Right hindlimb (tissue), 1 donor: Measurements from ENCODE around the gene ITPR2.
"Not testable (repeated sequence)": the region's sequence is repeated elsewhere in the genome, so short reads cannot be mapped to it uniquely, and the experiment has no call there.

ENCODE experiments used
- DNase-seq: peaks from one replicate; pipeline ENCODE4 v3.0.0-alpha.2; 2018

Gene ITPR2

GRCh38 chr12:26430596-26430995, 402.4 kb downstream of the ITPR2 start:
- not testable (repeated sequence) for DNase-seq

- DNase-seq = no peak
Observed at GRCh38 chr12:26429070-26429691, 403.8 kb downstream of the ITPR2 start.

GRCh38 chr12:26428420-26428819, 404.6 kb downstream of the ITPR2 start:
- DNase-seq = no peak

GRCh38 chr12:26426652-26427051, 406.3 kb downstream of the ITPR2 start:
- DNase-seq = no peak

GRCh38 chr12:26425587-26426260, 407.3 kb downstream of the ITPR2 start:
- DNase-seq = no peak

- DNase-seq = no peak
Observed at GRCh38 chr12:26422839-26423398, 410.1 kb downstream of the ITPR2 start.

- DNase-seq = no peak
Observed at GRCh38 chr12:26416550-26416949, 416.4 kb downstream of the ITPR2 start.

GRCh38 chr12:26410689-26411088, 422.3 kb downstream of the ITPR2 start:
- DNase-seq = no peak

GRCh38 chr12:26406813-26407212, 426.2 kb downstream of the ITPR2 start:
- DNase-seq = no peak

GRCh38 chr12:26406391-26406790, 426.6 kb downstream of the ITPR2 start:
- no peak for DNase-seq

- DNase-seq = no peak
Observed at GRCh38 chr12:26403601-26404000, 429.4 kb downstream of the ITPR2 start.

GRCh38 chr12:26402648-26403047, 430.3 kb downstream of the ITPR2 start:
- no peak for DNase-seq

GRCh38 chr12:26401874-26402273, 431.1 kb downstream of the ITPR2 start:
- no peak for DNase-seq

- no peak for DNase-seq
Observed at GRCh38 chr12:26400627-26401026, 432.4 kb downstream of the ITPR2 start.

- no peak for DNase-seq
Observed at GRCh38 chr12:26399381-26399780, 433.6 kb downstream of the ITPR2 start.

- DNase-seq = no peak
Observed at GRCh38 chr12:26396402-26396801, 436.6 kb downstream of the ITPR2 start.

GRCh38 chr12:26389343-26389742, 443.7 kb downstream of the ITPR2 start:
- no peak for DNase-seq

- DNase-seq = no peak
Observed at GRCh38 chr12:26384536-26384935, 448.5 kb downstream of the ITPR2 start.

GRCh38 chr12:26383041-26383440, 450.0 kb downstream of the ITPR2 start:
- no peak for DNase-seq

GRCh38 chr12:26380897-26381296, 452.1 kb downstream of the ITPR2 start:
- no peak for DNase-seq

- no peak for DNase-seq
Observed at GRCh38 chr12:26379777-26380467, 453.1 kb downstream of the ITPR2 start.

GRCh38 chr12:26378711-26379110, 454.3 kb downstream of the ITPR2 start:
- no peak for DNase-seq

GRCh38 chr12:26374934-26375680, 457.9 kb downstream of the ITPR2 start:
- DNase-seq = no peak
